ENCODE measurements around the gene ACAD10.

GRCh38 chr12:111677186-111677585 is 8.7 kb upstream of the ACAD10 start:
- TF ChIP-seq POLR2AphosphoS5 (IDR thresholded peaks at IDR 0.05) (no peak), CTCF (IDR thresholded peaks at IDR 0.05) (no peak)
